B cell (primary cell): Measurements from ENCODE around the gene ST8SIA5. TPM values are rescaled to one million over a fixed set of nuclear protein-coding genes. Genes with fewer than 3 reads are reported as not detected.

ENCODE experiments used
- ATAC-seq: fragments of 200-7000 bp; cut with Tn5 transposase; one replicate; pipeline ENCODE4 v1.10.0; 2021; ENCODE audit warnings: low read depth, mild to moderate bottlenecking, moderate number of reproducible peaks, moderate library complexity
- CTCF ChIA-PET: fragments of 350-600 bp; sonication (Branson Sonifier 250); formaldehyde crosslinking; loops from one replicate; lab custom pipeline; 2021; ENCODE audit warnings: antibody characterized with exemption, inconsistent platforms; lab: Charles Lee
- POLR2A ChIA-PET: fragments of 350-600 bp; sonication (Branson Sonifier 250); formaldehyde crosslinking; loops from one replicate; lab custom pipeline; 2021; ENCODE audit warnings: antibody characterized with exemption; lab: Charles Lee
- DNase-seq: peaks from one replicate; pipeline ENCODE4 v3.0.0; 2013
- H2AFZ ChIP-seq: 2 replicates; pipeline ENCODE4 v1.6.1; 2012; ENCODE audit warnings: mild to moderate bottlenecking, low read depth, low read length; ENCODE audit not compliant: insufficient read depth, poor library complexity, severe bottlenecking
- H3K27ac ChIP-seq, 2 donors: 1 replicate in 1 of 2; 2 replicates in 1 of 2; pipeline ENCODE4 v1.5.1; 2012 to 2013; ENCODE audit warnings: low read length in 2 of 2, mild to moderate bottlenecking in 2 of 2, moderate library complexity in 1 of 2
- H3K27me3 ChIP-seq, 4 experiments: fragments of 200-600 bp in 1 of 4; sonication (generic) in 1 of 4; replicated peaks in 1 of 4; 1 replicate in 2 of 4; 2 replicates in 2 of 4; pipeline versions ENCODE4 v1.6.1 to v1.7.0; 2013 to 2016; ENCODE audit warnings: low read length in 3 of 4, mild to moderate bottlenecking in 2 of 4, mixed read lengths in 1 of 4, moderate library complexity in 1 of 4; ENCODE audit not compliant: insufficient read depth in 4 of 4, control insufficient read depth in 3 of 4; ENCODE audit errors: control extremely low read depth in 1 of 4
- H3K36me3 ChIP-seq, 2 experiments: replicated peaks in 1 of 2; 1 replicate in 1 of 2; 2 replicates in 1 of 2; pipeline versions ENCODE4 v1.6.1 to v1.7.1; 2013; ENCODE audit warnings: low read length in 1 of 2; ENCODE audit not compliant: insufficient read depth in 2 of 2, control insufficient read depth in 1 of 2; ENCODE audit errors: control extremely low read depth in 1 of 2, extremely low read depth in 1 of 2
- H3K4me1 ChIP-seq, 2 donors: fragments of 200-600 bp in 1 of 2; sonication (generic) in 1 of 2; 1 replicate in 1 of 2; 2 replicates in 1 of 2; pipeline versions ENCODE4 v1.5.1 to v1.6.1; 2013 to 2017; ENCODE audit warnings: low read length in 2 of 2; ENCODE audit not compliant: control insufficient read depth in 2 of 2, insufficient read depth in 2 of 2
- H3K4me2 ChIP-seq: replicated peaks from 2 replicates; pipeline ENCODE3; 2012; ENCODE audit warnings: mild to moderate bottlenecking, low read depth, low read length; ENCODE audit not compliant: poor library complexity, severe bottlenecking
- H3K4me3 ChIP-seq, 5 experiments: fragments of 200-600 bp in 1 of 5; sonication (generic) in 1 of 5; 1 replicate in 3 of 5; 2 replicates in 2 of 5; pipeline versions ENCODE4 v1.5.1 to v1.7.0; 2011 to 2016; ENCODE audit warnings: low read length in 4 of 5, mild to moderate bottlenecking in 4 of 5, low read depth in 2 of 5, control low read depth in 1 of 5, moderate library complexity in 1 of 5; ENCODE audit not compliant: insufficient read depth in 1 of 5; ENCODE audit errors: control extremely low read depth in 1 of 5, extremely low read depth in 1 of 5
- H3K79me2 ChIP-seq: fragments of 200-600 bp; sonication (generic); one replicate; pipeline ENCODE4 v1.6.0; 2016; ENCODE audit warnings: low read length; ENCODE audit not compliant: control insufficient read depth, insufficient read depth
- H3K9ac ChIP-seq: fragments of 200-600 bp; sonication (generic); 2 replicates; pipeline ENCODE4 v1.6.1; 2017; ENCODE audit warnings: mild to moderate bottlenecking, low read length, moderate library complexity
- H3K9me3 ChIP-seq, 3 donors: one replicate each; pipeline versions ENCODE4 v1.6.1 to v1.7.1; 2013; ENCODE audit warnings: low read length in 2 of 3; ENCODE audit not compliant: control insufficient read depth in 2 of 3, insufficient read depth in 1 of 3; ENCODE audit errors: control extremely low read depth in 1 of 3
- H4K20me1 ChIP-seq: 2 replicates; pipeline ENCODE4 v1.6.0; 2012; ENCODE audit warnings: mild to moderate bottlenecking, low read length; ENCODE audit not compliant: insufficient read depth, control insufficient read depth, poor library complexity, severe bottlenecking
- H3K27ac Mint-ChIP-seq: one replicate; pipeline ENCODE4 v1.8.0; 2021; ENCODE audit warnings: mixed read lengths
- H3K27me3 Mint-ChIP-seq: one replicate; pipeline ENCODE4 v1.8.0; 2021; ENCODE audit warnings: mixed read lengths
- H3K4me1 Mint-ChIP-seq: one replicate; pipeline ENCODE4 v1.8.0; 2021; ENCODE audit warnings: mixed read lengths
- H3K4me3 Mint-ChIP-seq: one replicate; pipeline ENCODE4 v1.8.0; 2021; ENCODE audit warnings: mixed read lengths
- H3K9me3 Mint-ChIP-seq: one replicate; pipeline ENCODE4 v1.8.0; 2022; ENCODE audit warnings: mixed read lengths; ENCODE audit not compliant: insufficient read depth
- CTCF ChIP-seq: fragments of 200-600 bp; IDR thresholded peaks from one replicate; pipeline ENCODE4 v1.8.0; 2022; ENCODE audit warnings: antibody characterized with exemption, mild to moderate bottlenecking
- EZH2 ChIP-seq: IDR thresholded peaks from 2 replicates; pipeline ENCODE4 v1.6.1; 2012; ENCODE audit warnings: borderline replicate concordance, low read depth, mild to moderate bottlenecking, moderate library complexity, low read length; ENCODE audit not compliant: insufficient read depth, poor library complexity, severe bottlenecking
- WGBS: methylation state at CpG from one replicate; pipeline ENCODE4 v1.1.5; 2013; ENCODE audit warnings: missing lambda C conversion rate; ENCODE audit not compliant: insufficient coverage; 5-methylcytosine and 5-hydroxymethylcytosine counted together
- intact Hi-C: fragments of 100-400 bp; cut with micrococcal nuclease; formaldehyde crosslinking; loops from one replicate; pipeline ENCODE4 v1.10.0; 2022
- polyA plus RNA-seq: library from polyadenylated mRNA; depleted of rRNA; stranded (reverse); fragments of >200 nt; gene quantifications from 2 replicates; pipeline ENCODE4 v1.2.3, GENCODE V29; 2012
- small RNA-seq: library from RNA; depleted of rRNA; stranded (forward); fragments of <200 nt; gene quantifications from one replicate; pipeline ENCODE3, GENCODE V24; 2012; ENCODE audit warnings: low replicate concordance, low read depth; ENCODE audit not compliant: insufficient read length
- total RNA-seq, 2 donors: library from RNA; stranded (reverse); fragments of 120-200 nt in 1 of 2; gene quantifications; 1 replicate in 1 of 2; 2 replicates in 1 of 2; pipeline versions ENCODE4 v1.2.3 to v1.2.4, GENCODE V29; 2013 to 2022

Gene ST8SIA5
- total and polyA plus RNA-seq, 2 donors (not counting 1 experiment from before 2014, with no cell fraction given) = not detected

- Mint-ChIP-seq H3K4me3 (no peak overlapping the region), H3K9me3 (no peaks in the 10 kb centered on the region), H3K27ac (no peak overlapping the region), H3K27me3 (peaks cover 4% of the 10 kb centered on the region), H3K4me1 (peaks cover 3% of the 10 kb centered on the region)
- ChIA-PET POLR2A (no interaction called here), CTCF (no interaction called here)
- no peak overlapping the region for H3K4me3 ChIP-seq
- ATAC-seq (no peak), DNase-seq (no peak)
- no peaks in the 10 kb centered on the region for H3K4me1 ChIP-seq
- TF ChIP-seq CTCF = no peak
- TF ChIP-seq EZH2 = no peak
- H4K20me1 ChIP-seq = no peaks in the 10 kb centered on the region
- no peaks in the 10 kb centered on the region for H3K9me3 ChIP-seq
- H3K36me3 ChIP-seq = no peaks in the 10 kb centered on the region
- H2AFZ ChIP-seq = no peak overlapping the region
- WGBS = 100% methylated on average over 2 of the region's 3 CpGs
- H3K9ac ChIP-seq = no peak overlapping the region
- H3K79me2 ChIP-seq = no peaks in the 10 kb centered on the region
- no peak overlapping the region for H3K4me2 ChIP-seq
- intact Hi-C loops = no loop called here
- peaks cover 0 to 6% (median 2%) of the 10 kb centered on the region in 4 experiments for H3K27me3 ChIP-seq
- H3K27ac ChIP-seq = no peak overlapping the region
These were observed 137.3 kb downstream of the ST8SIA5 start for GRCh38 chr18:46619559-46619958.

Small RNA genes lying within 50 kb of the gene (small RNA-seq; reads per million reads assigned to genes)
- not detected for gene AC090311.1

Other genes starting within 250 kb of the ST8SIA5 start
- gene LOXHD1, start 99.8 kb downstream of the ST8SIA5 start, total RNA-seq = not detected in 2 replicates
- gene LOXHD1, start 99.8 kb downstream of the ST8SIA5 start, polyA plus RNA-seq = not detected in 2 replicates
- 51.1 and 53.9 TPM in 2 replicates for gene PIAS2, start 160.5 kb upstream of the ST8SIA5 start, total RNA-seq
- gene PIAS2, start 160.5 kb upstream of the ST8SIA5 start, polyA plus RNA-seq = 7.3 and 12.0 TPM in 2 replicates
- gene KATNAL2, start 160.5 kb upstream of the ST8SIA5 start, total RNA-seq = 1.8 and 3.1 TPM in 2 replicates
- 1.3 TPM in 2 replicates for gene KATNAL2, start 160.5 kb upstream of the ST8SIA5 start, polyA plus RNA-seq